IPS DF 4.7 (cell line): ENCODE measurements around the gene KAT2A.

Experiments
- DNase-seq: peaks from one replicate; pipeline ENCODE4 v3.0.0-alpha.2; 2013; ENCODE audit warnings: low spot score; ENCODE audit errors: extremely low read depth

The KAT2A gene

GRCh38 chr17:42114118-42114517, 7.0 kb downstream of the KAT2A start:
- DNase-seq, result no peak

GRCh38 chr17:42113293-42114069, 7.7 kb downstream of the KAT2A start:
- DNase-seq, result no peak

GRCh38 chr17:42112552-42113176, 8.5 kb downstream of the KAT2A start, which contains the start of gene DHX58:
TSS of gene DHX58 (minus strand) at chr17:42112714. CDS start at chr17:42111892, 822 bp downstream.
- DNase-seq, result no peak

GRCh38 chr17:42111871-42112551, 9.2 kb downstream of the KAT2A start:
- DNase-seq, result no peak

- no peak for DNase-seq
Measured at GRCh38 chr17:42111265-42111636, 9.9 kb downstream of the KAT2A start.

GRCh38 chr17:42110301-42111264, 10.6 kb downstream of the KAT2A start:
- no peak for DNase-seq

- no peak for DNase-seq
Measured at GRCh38 chr17:42109086-42109485, 12.1 kb downstream of the KAT2A start.

- DNase-seq, result no peak
Measured at GRCh38 chr17:42107597-42108576, 13.3 kb downstream of the KAT2A start.

GRCh38 chr17:42107124-42107523, 14.0 kb downstream of the KAT2A start:
- no peak for DNase-seq

GRCh38 chr17:42106009-42106408, 15.2 kb downstream of the KAT2A start:
- no peak for DNase-seq

GRCh38 chr17:42104264-42104663, 16.9 kb downstream of the KAT2A start:
- DNase-seq, result no peak

GRCh38 chr17:42103221-42103954, 17.8 kb downstream of the KAT2A start:
- no peak for DNase-seq

- peak; percentile 71 for DNase-seq
Measured at GRCh38 chr17:42101513-42102292, 19.5 kb downstream of the KAT2A start.

- no peak for DNase-seq
Measured at GRCh38 chr17:42098730-42099399, 22.3 kb downstream of the KAT2A start.

- DNase-seq, result no peak
Measured at GRCh38 chr17:42097691-42098631, 23.2 kb downstream of the KAT2A start, which contains the start of gene ZNF385C. TSS of gene ZNF385C (minus strand) at chr17:42098473. CDS start at chr17:42063056, 35,417 bp downstream.

GRCh38 chr17:42096360-42097111, 24.6 kb downstream of the KAT2A start:
- no peak for DNase-seq
